GM12891 (cell line): ENCODE data around the gene LTBP1.

Experiments used
- POLR2AphosphoS5 ChIP-seq: IDR thresholded peaks from 2 replicates; pipeline ENCODE4 v1.6.1; 2011; ENCODE audit warnings: low read depth, low read length, control low read depth
- TAF1 ChIP-seq: IDR thresholded peaks from 2 replicates; pipeline ENCODE4 v1.6.1; 2011; ENCODE audit warnings: low read depth, low read length, control low read depth

DNA sequence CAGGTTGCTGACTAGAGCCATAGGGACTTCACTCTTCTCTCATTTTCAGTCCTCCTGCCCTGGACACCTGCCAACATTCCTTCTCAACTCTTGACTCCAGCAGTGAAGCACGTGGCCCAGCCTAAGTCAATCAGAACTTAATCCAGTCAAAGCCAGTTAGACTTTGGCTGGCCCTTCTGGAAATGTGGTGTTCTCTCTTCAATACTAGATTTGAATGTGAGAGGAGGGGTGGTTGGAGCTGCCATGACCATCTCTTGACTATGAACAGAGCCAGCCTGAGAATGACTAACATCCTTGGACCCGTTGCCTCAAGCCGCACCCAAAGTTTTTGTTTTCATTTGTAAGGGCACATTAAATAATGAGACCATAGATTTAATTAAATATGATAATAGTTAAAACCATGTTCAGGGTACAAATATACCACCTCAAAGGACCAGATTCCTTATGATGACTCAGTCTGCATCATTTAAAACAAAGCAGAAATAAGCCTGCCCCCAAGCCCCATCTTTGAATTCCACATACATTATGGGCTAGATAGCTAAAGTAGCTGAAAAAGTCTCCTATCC lies 480.0 kb downstream of the LTBP1 start:
- no peak for TF ChIP-seq POLR2AphosphoS5
- no peak for TF ChIP-seq TAF1
